ENCODE data around the gene LMAN1L.

Gene LMAN1L

DNA sequence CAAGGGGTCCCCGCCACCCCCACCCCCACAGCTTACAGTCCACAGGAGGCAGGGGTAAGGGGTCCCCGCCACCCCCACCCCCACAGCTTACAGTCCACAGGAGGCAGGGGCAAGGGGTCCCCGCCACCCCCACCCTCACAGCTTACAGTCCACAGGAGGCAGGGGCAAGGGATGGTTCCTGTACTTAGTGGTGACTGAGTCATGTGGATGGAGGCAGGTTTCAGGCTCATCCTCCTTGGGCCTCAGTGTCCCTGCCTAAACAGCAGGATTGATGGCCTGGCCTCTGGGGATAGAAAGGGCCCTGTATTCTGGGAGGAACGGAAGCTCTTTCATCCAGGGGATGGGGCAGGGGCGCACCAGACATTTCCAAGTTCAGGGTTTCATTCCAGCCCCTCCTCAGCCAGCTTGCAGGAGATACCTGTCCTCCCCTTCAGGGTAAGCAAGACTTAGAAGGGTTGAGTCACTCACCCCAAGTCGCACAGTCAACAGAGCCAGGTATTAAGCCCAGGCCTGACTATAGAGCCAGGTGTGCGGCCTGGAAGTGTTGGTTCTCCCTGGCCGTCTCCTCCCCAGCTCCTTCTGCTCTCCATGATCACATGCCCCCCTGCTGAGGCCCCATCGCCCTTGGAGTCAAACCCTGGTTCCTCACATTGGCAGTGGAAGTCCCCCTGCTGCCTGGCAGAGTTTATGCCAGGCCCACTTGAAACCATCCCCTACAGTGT lies 18.2 kb upstream of the LMAN1L start:
- no peak for DNase-seq

- DNase-seq = no peak
These were observed 17.7 kb upstream of the LMAN1L start for GRCh38 chr15:74794970-74795349.

DNA sequence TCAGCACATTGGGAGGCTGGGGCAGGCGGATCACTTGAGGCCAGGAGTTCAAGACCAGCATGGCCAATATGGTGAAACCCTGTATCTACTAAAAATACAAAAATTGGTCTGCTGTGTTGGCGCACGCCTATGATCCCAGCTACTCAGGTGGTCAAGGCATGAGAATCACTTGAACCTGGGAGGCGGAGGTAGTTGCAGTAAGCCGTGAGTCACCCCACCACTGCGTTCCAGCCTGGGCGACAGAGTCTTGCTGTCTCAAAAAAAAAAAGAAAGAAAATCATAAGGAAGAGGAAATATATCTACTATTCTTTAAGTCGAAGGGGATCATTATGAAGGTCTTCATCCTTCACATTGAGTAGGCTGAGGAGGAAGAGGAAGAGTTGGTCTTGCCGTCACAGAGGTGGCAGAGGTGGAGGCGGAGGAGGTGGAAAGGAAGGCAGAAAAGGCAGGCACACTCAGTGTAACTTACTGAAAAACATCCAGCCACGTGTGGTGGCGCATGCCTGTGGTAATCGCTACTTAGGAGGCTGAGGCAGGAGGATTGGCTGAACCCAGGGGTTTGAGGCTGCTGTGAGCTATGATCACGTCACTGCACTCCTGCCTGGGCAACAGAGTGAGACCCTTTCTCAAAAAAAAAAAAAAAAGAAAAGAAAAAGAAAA lies 16.5 kb upstream of the LMAN1L start:
- DNase-seq = no peak

GRCh38 chr15:74798388-74799254 lies 14.0 kb upstream of the LMAN1L start:
- no peak for DNase-seq

GRCh38 chr15:74799255-74799855 lies 13.3 kb upstream of the LMAN1L start:
- no peak for DNase-seq

GRCh38 chr15:74799856-74800558 lies 12.6 kb upstream of the LMAN1L start:
- DNase-seq = no peak

GRCh38 chr15:74800559-74801094 lies 12.0 kb upstream of the LMAN1L start:
- no peak for DNase-seq

- no peak for DNase-seq
These were observed 11.2 kb upstream of the LMAN1L start for GRCh38 chr15:74801311-74801997.

- DNase-seq = no peak
These were observed 10.3 kb upstream of the LMAN1L start for GRCh38 chr15:74802290-74802689.

- DNase-seq = no peak
These were observed 9.7 kb upstream of the LMAN1L start for GRCh38 chr15:74802862-74803447.

- no peak for DNase-seq
These were observed 7.7 kb upstream of the LMAN1L start for GRCh38 chr15:74804935-74805334.

DNA sequence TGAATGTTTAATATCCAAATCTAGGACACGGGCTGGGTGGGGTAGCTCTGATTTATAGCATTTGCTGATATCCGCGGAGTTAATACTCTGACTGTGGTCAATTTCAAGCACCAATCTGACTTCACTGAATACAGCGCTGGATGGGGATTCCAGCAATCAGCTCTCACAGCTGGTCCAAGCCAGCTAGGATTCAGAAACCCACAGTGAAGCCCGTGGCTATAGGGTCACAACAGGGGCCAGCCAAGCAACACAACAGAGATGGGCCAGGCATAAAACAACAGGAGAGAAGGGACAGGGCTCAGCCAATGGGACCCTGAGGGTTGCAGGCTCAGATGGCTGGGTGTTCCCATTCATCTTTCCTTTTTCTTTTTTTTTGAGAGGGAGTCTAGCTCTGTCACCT lies 5.4 kb upstream of the LMAN1L start:
- DNase-seq = no peak

- DNase-seq = no peak
These were observed 4.4 kb upstream of the LMAN1L start for GRCh38 chr15:74808078-74808839.

DNA sequence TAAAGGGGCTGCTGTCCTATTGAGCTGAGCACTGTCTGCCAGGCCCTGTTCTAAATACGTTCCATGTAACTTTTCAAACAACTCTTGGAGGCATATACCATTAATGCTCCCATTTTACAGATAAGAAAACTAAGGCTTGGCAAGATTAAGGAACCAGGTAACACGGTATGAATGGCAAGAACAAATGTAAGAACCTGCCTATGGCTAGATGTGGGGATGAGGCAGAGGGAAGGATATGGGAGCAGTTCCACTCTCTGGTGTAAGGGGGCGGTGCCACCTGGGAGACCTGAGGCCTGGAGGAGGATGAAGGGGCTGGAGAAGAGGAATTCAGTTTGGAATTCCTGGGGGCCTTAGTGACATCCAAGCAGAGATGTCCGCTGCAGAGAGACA lies 3.8 kb upstream of the LMAN1L start:
- no peak for DNase-seq

DNA sequence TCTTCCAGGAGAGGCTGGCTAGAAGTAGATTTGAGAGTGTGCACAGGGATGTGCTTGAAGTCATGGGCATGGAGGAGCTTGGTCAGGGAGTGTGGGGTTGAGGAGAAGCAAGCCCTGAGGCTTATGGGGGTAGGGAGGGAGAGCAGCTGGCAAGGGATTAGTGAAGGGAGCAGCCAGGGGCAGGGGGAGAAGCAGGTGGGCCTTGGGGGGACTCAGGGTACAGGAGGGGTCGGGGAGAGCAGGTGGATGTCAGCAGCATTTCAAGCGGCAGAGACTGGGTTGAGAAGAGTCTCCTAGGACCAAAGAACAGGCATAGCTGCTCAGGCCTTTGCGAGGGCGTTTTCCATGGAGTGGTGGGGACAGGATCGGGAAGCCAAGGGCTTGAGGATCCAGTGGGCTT lies 3.4 kb upstream of the LMAN1L start:
- no peak for DNase-seq

DNA sequence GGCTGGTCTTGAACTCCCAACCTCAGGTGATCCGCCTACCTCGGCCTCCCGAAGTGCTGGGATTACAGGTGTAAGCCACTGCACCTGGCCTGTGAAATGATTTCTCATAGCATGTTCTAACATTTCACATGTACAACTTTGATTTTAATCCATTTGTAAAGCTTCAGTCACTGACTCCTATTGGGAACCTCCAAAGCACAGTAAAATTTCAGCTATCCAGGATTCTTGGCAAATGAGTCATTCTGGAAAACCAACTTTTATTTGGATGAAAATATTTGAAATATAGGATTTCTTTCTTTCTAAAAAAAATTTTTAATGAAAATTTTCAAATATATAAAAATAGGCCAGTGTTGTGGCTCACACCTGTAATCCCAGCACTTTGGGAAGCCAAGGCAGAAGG lies 2.7 kb upstream of the LMAN1L start:
- no peak for DNase-seq

- DNase-seq = no peak
These were observed 2.7 kb downstream of the LMAN1L start for GRCh38 chr15:74815121-74815934.

DNA sequence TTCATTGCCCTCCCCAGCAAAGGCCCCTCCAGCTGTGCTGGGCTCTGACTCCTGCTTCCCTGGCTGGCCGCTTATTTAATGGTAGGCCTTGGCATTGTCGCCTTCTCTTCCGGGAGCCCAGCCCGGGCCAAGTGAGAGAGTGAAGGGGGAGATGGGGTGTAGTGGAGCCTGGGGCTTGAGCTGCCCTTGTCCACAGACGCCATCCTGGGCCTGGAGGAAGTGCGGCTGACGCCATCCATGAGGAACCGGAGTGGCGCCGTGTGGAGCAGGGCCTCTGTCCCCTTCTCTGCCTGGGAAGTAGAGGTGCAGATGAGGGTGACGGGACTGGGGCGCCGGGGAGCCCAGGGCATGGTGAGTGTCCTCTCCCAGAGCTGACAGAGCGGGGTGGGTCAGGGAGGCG lies 3.3 kb downstream of the LMAN1L start:
- no peak for DNase-seq

DNA sequence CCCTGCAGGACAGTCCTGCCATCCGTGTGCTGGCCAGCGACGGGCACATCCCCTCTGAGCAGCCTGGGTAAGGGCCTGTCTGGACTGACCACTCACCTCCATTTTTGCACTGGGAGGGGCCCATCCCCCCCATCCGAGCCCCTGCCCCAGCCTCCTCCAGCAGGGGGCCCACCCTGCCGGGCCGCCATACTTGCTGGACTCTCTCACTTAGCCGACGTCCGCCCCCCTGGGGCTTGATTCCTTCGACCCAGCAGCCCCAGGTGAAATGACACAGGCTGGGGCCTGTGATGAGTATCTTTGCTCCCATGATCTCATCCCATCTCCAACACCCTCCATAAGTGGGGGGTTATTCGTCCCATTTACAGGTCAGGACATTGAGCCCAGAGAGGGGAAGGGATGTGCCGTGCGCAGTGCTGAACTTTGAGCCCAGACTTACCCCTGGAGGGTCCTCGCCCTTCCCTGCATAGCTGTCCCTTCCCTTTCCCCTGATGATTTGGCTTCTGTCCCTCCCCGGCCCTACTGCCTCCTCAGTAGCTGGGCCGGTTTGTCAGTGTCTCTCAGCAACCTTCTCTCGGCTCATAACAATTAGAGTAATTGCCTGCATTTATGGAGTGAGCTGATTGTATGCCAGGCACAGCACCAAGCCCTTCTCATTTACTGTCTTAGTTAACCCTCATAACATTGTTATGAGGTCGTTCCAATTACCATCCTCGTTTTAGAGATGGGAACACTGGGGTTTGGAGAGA lies 4.2 kb downstream of the LMAN1L start:
- DNase-seq = no peak
